GM19238 (cell line): Measurements from ENCODE around the gene FAM120B.
"Not testable (repeated sequence)": the region's sequence is repeated elsewhere in the genome, so short reads cannot be mapped to it uniquely, and the experiment has no call there.

Experiments
- DNase-seq: peaks from one replicate; pipeline ENCODE4 v3.0.0; 2011; ENCODE audit warnings: low spot score; ENCODE audit not compliant: insufficient read length

Gene FAM120B, protein sequence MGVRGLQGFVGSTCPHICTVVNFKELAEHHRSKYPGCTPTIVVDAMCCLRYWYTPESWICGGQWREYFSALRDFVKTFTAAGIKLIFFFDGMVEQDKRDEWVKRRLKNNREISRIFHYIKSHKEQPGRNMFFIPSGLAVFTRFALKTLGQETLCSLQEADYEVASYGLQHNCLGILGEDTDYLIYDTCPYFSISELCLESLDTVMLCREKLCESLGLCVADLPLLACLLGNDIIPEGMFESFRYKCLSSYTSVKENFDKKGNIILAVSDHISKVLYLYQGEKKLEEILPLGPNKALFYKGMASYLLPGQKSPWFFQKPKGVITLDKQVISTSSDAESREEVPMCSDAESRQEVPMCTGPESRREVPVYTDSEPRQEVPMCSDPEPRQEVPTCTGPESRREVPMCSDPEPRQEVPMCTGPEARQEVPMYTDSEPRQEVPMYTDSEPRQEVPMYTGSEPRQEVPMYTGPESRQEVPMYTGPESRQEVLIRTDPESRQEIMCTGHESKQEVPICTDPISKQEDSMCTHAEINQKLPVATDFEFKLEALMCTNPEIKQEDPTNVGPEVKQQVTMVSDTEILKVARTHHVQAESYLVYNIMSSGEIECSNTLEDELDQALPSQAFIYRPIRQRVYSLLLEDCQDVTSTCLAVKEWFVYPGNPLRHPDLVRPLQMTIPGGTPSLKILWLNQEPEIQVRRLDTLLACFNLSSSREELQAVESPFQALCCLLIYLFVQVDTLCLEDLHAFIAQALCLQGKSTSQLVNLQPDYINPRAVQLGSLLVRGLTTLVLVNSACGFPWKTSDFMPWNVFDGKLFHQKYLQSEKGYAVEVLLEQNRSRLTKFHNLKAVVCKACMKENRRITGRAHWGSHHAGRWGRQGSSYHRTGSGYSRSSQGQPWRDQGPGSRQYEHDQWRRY

DNA sequence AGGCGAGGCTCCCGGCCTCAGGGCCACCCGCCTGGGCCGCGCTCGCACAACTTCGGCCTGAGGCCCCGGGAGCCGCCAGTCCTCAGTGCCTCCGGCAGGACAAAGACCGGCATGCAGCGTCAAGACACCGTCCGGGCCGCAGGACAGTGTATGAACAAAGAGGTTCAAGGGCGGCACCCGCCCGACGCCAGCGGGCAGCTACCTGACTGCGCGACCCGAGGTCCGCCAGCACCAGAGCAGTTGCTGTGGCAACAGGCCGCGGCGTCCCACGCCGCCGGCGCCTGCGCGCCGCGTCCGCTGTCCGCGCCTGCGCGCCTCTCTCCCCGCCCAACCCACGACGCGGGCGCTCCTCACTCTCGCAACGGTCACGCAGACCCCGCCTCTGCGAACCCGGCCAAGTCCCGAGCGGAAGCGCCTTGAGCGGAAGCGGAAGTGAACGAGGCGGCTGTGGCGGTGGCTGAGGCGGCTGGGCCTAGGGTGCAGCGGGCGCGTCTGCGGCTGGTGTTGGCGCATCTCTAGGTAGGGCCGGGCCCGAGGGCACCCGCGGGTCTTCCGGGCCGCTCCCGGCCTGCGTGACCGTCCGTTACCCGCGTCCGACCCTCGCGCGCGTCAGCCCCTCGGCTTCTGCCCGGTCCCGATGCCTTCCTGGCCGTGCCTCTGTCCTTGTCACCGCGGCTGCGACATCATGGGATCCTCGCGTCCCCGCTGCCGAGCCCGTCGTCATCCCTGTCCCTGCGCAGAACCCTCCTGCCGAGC is at the start of gene FAM120B:
FAM120B (plus strand) TSS at position 435 of the 756 bp plus-strand sequence. CDS start 10,633 bp downstream, outside the sequence.
- DNase-seq, result peak; percentile 96

DNA sequence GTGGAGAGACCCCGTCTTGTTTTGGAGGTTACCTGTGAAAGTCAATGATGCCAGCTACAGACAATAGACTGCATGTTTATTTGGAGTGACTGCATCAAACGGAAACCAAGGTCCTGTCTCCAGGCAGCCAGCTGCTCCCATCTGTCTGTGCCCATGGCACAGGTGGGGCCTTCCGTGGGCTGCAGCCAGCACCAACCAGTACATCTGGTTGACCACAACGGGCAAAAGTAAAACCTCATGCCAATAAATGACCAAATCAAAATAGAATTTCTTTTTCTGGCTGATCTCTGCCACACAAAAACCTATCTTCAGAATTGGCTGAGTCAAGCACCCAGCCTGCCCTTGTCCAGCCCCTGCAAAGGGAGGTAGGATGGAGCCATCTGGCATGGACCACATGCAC is 49.2 kb upstream of the FAM120B start:
- DNase-seq, result no peak

DNA sequence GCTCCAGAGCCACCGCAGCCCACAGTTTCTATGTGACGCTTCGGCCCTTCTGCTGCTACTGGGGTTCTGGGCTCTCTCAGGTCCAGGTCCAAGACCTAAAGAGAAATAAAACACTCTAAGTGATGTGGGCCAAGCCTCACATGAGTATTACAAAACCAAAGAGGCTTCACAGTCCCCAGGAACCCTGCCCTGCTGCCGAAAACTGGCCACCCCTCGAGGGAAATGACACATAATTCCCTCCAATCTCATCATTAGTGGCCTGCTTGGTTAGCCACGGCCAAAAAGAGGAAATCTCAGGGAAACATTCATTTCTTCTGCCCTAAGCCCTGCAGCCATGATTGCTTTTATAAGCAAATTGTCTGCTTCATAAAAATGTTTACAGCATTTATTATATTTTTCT is 48.2 kb upstream of the FAM120B start:
- no peak for DNase-seq

DNA sequence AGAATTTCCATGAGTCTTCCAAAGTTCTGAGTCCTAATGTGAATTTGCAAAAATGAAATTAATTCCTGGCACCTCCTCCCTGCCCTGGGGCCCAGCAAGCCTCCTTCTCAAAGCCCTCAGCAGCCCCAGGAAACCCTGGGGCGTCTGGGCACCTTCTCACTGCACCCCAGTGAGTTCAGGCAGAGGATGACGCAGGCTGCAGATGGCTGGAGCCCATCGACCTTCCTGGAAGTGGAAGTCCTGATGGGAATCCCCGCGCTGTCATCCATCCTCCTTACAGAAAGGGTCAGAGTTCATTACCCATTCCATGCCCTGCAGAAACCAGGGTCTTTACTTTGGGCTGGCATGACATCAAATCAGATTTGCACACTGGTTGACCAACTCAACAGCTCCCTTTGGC is 47.3 kb upstream of the FAM120B start:
- no peak for DNase-seq

DNA sequence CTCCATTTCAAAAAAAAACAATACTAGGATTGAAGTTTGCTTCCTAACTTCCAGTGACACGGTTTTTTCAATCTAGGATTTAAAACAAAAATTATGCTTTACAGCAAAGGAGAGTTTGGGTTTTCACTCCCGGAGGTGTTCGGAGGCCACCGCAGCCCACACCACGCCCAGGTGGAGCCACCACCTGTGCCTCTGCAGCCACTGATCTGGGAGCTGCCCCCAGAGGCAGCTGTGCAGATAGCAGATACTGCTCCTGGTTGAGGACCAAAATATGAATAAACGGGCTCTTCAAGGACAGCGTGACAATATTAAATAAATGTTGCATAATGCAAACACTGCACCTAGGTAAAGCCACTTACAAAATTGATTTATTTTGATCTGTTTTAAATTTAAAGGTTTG is 45.9 kb upstream of the FAM120B start:
- DNase-seq, result no peak

DNA sequence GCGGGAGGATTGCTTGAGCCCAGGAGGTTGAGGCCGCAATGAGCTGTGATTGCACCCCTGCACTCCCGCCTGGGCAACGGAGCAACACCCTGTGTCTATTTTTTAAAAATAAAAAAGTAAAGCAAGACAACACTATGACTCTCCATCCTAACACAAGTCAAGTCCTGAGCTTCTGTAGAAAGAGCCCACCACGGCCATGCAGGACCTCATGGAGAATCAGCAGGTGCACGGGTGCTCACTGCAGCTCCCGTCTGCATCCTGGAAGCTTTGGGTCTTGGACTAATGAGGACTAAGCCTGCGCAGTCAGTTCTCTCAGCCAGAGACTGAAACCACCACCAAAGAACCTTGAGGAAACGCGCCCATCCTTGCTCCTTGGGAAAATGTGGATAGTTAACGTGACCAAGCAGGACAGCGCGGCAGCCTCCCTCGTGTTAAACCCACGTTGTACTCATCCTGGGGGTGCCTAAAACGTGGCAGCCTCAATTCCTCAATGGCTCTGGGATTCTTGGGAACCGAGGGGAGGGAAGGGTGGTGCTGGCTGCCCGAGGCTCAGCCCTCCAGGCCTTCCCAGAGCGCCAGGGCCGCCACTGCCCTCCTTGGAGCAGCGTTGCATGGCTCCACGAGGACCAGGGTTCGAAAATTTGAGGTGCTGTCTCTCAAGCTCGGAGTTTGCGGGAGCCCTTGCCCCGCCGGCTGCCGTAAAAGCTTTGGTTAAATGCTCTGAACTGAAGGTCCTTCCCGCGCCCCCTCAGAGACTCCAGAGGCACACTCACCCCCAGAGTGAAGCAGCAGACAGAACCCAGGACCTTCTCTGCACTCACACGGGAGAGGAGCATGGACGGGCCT is 44.7 kb upstream of the FAM120B start:
- DNase-seq, result no peak

DNA sequence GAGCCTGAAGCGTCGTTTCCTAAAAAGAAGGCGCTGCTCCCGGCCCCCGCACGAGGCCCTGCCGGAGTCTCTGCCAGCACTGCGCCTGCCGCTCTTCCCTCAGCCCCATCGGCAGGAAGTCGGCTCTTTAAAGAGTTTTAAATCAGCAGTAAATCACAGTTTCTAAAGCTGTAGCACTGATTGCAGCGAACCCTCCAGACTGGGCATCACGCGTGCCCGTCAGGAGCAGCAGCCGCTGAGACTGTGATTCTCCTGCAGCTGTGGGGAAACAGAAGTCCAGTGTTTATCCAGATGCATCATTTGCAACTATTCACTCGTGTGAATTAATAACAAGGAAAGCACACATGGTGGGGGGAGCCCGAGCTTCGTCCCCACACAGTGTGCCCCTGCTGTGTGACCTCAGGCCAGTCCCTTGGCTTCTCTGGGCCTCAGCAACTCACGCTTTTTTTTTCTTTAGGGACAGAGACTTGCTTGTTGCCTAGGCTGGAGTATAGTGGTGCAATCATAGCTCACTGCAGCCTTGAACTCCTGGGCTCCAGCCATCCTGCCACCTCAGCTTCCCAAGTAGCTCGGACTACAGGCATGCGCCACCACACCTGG is 44.0 kb upstream of the FAM120B start:
- no peak for DNase-seq

DNA sequence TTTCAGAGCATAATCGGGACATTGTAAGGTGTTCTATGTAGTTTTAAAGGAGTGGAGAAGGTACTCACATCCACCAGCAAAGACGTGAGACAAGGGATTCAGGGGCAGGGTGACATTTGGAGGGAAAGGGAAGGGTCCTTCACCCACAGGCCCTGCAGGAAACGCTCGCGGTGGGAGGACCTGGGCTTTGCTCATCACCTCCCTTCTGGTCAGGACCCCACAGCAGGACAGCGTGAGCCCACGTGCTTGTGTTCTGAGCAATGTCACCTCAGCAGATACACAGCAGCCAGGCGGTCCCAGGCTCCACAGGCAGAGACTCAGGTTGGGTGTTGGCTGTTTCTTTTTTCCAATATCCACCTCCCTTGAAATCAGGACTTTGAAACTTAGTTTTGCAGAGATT is 43.1 kb upstream of the FAM120B start:
- no peak for DNase-seq

DNA sequence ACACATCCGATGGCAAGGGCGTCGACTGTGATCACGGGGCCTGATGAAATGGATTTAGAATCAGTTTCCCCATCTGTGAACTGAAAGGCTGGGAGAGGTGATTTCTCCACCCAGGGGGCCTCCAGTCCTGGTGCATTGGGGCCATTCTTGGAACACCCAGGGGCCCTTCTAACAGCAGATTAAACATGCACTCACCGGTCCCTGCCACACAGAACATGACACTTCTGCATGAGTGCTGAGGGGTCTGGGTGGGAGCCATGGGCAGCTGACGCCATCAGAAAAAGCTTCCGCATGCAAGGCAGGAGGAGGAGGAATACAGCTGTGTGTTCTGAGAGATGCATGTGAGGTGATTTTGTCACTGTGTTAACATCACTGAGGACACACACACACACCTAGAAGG is 42.5 kb upstream of the FAM120B start:
- DNase-seq, result no peak

DNA sequence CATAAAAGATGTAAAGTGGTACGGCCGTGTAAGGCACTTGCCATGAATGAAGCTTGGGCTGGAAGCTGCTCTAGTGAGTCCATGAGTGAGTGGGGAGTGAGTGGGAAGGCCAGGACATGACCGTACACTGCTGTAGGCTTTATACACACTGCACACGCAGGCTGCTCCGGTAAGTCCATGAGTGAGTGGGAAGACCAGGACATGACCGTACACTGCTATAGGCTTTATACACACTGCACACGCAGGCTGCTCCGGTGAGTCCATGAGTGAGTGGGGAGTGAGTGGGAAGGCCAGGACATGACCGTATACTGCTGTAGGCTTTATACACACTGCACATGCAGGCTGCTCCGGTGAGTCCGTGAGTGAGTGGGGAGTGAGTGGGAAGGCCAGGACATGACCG is 41.9 kb upstream of the FAM120B start:
- DNase-seq, result not testable (repeated sequence)

DNA sequence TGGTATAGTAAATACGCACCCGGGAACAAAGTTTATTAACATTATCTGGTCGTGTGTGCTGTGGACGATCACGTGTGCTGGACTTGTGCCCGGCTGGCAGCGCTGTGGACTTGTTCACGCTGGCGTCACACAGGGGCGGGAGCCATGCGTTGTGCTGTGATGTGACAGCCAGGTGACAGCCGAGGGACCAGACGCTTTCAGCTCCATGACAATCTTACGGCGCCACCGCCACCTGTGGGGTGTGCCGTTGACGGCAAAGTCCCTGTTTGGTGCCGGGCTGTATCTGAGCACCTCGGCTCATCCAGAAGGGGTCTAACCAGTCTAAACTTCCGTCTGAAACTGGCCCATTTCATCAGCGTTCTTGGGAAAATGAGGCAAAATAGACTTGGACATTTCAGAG is 40.9 kb upstream of the FAM120B start:
- no peak for DNase-seq

DNA sequence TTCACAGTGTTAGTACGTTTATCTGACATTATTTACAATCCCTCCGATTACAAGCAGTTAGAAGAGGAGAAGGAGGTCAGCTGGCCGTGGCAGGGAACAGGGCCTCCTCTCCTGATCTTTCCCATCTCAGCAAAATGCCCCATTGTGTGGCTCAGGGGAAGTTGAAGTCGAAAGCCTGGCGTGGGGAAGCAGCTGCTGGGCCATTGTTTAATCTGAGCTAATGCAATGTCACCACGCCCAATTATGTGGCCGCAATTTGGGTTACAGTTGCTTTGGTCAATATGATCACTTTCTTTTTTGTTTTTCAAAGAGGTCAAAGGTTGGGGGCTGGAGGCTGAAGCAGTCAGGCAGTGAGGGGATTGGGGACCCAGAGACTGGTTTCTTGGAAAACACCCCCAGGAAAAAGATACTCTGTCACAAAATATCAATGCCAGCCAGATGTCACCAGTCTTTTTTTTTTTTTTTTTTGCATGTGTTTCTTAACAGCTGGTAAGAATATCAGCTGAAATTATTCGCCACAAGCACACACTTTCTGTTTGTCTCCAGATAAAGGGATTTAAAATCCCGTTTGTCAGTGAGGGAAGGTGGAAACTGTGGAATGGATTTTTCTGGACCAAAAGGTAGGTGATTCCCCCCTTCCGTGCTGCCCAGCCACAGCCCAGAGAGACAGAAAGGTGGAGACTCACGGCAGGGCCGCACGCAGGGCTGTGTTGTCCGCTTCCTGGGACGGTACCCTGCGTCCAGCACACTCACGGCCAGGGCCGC is 40.3 kb upstream of the FAM120B start:
- DNase-seq, result no peak

DNA sequence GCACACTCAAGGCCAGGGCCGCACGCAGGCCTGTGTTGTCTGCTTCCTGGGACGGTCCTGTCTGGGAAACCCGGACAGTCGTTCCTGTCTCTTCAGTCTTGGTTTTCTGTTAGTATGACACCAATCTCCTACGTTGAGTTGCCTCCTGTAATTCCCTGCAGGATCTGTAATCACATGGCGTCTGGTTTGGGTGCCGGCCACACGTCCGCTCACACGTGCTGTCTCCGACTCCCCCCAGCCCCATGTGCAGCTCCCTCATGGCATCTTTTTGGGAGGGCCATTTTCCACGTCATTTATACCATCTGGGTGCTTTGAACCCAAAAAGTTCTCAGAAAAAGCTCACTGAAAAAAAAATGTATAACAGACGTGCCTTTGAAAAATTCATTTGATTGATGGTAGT is 38.9 kb upstream of the FAM120B start:
- DNase-seq, result no peak

DNA sequence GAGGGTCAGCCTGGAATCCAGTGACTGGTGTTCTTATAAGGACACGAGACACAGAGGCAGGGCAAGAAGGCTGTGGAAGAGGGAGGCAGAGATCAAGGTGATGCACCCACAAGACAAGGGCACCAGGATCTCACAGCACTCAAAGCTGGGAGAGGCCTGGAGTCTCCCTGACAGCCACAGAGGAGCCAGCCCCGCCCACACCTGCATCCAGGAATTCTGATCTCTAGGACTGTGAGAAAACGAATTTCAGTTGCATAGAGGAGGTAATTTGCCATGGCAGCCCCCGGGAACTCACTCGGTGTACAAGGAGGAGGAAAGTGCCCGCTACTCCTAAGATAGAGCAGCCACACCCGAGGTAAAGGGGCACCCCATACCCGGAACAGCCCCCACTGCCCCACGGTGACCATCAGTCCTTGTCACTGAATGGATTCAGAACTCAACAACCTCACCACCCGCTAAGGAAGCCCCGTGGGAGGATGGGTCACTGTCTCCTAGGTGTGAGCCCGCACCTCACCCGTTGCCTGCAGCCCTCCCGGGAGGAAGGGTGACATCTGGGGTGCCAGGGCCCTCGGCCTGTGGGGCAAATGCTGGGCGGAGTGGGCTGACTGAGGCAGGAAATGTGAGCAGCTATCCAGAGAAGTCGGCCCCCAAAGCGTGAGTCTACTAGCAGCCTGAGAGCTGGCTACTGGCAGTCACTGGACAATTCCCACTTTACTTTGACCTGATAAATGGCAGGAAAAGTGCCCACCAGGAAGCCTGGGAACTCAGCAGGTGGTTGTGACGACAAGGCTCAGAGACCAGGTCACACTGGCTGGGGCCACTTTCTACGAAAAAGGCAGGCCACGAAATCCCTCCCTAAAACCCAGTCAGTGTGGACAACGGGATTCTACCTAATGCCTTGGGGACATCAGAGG is 38.1 kb upstream of the FAM120B start:
- DNase-seq, result no peak

DNA sequence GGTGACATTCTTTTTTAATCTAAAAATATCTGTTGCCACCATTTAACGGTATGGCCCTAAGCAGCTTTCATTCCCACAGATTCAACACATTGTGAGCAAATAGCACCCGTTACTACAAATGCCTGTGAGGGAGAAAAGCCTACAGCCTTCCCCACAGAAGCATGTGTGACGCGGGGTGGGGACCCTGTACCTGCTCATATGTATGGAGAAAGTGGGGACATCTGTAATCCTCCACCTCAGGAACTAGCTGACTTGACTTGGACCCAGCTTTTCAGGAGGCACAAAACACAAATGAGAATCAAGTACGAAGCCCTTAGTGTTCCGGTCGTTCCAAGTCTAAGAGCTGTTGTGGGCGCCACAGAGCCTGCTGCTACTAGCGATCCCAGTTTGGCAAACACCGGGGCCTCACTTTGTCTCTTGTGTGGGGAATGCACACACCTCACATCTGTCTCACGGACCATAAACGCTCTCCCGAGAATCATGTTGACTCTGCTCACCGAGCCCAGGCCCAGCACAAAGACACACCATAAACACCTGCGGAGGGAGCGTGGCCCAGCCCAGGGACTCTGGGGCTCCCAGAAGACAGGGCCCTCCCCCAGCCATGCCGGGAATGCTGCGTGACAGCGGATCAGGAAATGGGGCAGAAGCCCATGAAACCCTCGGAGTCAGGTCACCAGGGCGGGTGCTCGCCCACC is 37.3 kb upstream of the FAM120B start:
- no peak for DNase-seq

DNA sequence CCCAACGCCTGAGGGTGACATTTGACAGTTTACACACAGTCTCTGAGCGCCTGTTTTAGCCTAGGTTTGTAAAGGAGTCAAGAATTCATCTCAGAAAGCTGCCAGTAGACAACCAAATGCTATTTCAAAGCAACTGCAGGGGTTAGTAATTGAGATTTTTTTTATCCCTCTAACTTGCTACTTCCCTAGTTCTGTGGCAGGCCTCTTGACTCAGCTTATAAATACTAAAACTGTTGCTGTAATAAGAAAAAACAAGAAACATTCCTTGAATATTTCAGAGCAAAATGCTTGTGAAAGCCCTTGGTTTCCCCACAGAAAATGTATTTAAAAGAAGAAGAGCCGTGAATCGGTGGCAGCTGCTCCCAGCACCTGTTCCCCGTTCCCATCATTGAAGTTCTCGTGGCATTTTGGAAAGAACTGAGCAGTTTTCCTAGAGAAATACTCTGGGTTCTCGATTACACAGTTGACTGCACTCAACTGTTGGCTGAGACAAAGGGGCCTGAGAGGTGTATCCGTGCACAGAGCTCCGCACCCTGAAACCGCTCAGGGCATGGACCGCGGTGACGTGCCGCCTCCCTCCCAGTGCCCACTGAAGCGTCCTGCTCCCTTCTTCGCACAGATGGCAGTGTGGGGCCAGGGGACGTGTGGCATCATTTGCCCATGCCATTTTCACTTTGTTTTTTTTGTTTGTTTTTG is 36.6 kb upstream of the FAM120B start:
- DNase-seq, result no peak

DNA sequence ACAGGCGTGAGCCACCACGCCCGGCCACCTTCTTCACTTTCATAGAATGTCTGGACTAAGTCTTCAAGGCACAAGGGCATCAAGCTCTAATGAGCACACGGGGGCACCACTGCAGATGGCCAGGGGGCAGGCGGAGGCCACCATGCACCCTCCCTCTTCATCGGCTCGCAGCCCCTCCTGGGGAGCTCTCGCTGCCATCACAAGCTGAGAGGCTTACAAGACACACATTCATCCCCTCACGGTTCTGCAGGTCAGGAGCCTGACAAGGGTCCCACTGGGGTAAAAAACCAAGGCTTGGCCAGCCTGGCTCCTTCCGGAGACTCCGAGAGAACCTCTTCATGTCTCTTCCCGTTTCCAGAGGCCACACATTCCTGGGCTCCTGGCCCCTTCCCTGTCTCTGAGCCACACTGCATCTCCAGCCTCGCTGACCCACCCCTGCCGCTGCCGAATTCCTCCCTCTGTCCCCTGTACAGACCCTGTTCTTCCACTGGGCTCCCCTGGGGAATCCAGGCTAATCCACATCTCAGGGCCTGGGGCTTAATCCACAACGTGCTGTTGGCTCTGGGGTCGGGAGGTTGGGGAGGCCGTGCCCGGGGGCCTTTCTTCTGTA is 35.5 kb upstream of the FAM120B start:
- no peak for DNase-seq
